H9 (cell line): ENCODE data around the gene HERPUD2. TPM values are rescaled to one million over a fixed set of nuclear protein-coding genes. Genes with fewer than 3 reads are reported as not detected.

Source experiments
- DNase-seq: peaks from one replicate; pipeline ENCODE4 v3.0.0-alpha.2; 2017
- H2AFZ ChIP-seq: one replicate; pipeline ENCODE4 v1.6.1; 2013; ENCODE audit warnings: mild to moderate bottlenecking, low read length, control low read depth, moderate library complexity
- H2AK5ac ChIP-seq: 2 replicates; pipeline ENCODE4 v1.6.1; 2013; ENCODE audit warnings: low read length, control low read depth, mixed read lengths; ENCODE audit not compliant: insufficient read length
- H2BK120ac ChIP-seq: one replicate; pipeline ENCODE4 v1.6.1; 2013; ENCODE audit warnings: low read depth, mild to moderate bottlenecking, low read length, control low read depth, inconsistent platforms; ENCODE audit not compliant: poor library complexity, severe bottlenecking
- H2BK12ac ChIP-seq: 2 replicates; pipeline ENCODE4 v1.6.1; 2013; ENCODE audit warnings: low read length, control low read depth, mixed read lengths, low read depth; ENCODE audit not compliant: insufficient read length
- H2BK15ac ChIP-seq: 2 replicates; pipeline ENCODE4 v1.6.1; 2013; ENCODE audit warnings: low read depth, low read length, control low read depth
- H2BK20ac ChIP-seq: one replicate; pipeline ENCODE4 v1.6.1; 2013; ENCODE audit warnings: low read depth, mild to moderate bottlenecking, low read length, control low read depth, inconsistent platforms; ENCODE audit not compliant: poor library complexity, severe bottlenecking
- H2BK5ac ChIP-seq: 2 replicates; pipeline ENCODE4 v1.6.1; 2013; ENCODE audit warnings: low read length, control low read depth, mixed read lengths; ENCODE audit not compliant: insufficient read length
- H3K14ac ChIP-seq: 2 replicates; pipeline ENCODE4 v1.6.1; 2013; ENCODE audit warnings: low read length, control low read depth; ENCODE audit not compliant: insufficient read depth
- H3K18ac ChIP-seq: 2 replicates; pipeline ENCODE4 v1.6.1; 2013; ENCODE audit warnings: low read depth, mild to moderate bottlenecking, mixed read lengths, low read length, control low read depth; ENCODE audit not compliant: insufficient read length
- H3K23ac ChIP-seq: 2 replicates; pipeline ENCODE4 v1.6.1; 2013; ENCODE audit warnings: low read length, control low read depth, mixed read lengths, low read depth; ENCODE audit not compliant: insufficient read length
- H3K23me2 ChIP-seq: 2 replicates; pipeline ENCODE4 v1.6.1; 2013; ENCODE audit warnings: low read depth, mild to moderate bottlenecking, mixed read lengths, low read length, control low read depth; ENCODE audit not compliant: insufficient read length, poor library complexity, severe bottlenecking
- H3K27ac ChIP-seq: 2 replicates; pipeline ENCODE4 v1.5.1; 2013; ENCODE audit warnings: low read length, control low read depth, mixed read lengths, low read depth; ENCODE audit not compliant: insufficient read length
- H3K27me3 ChIP-seq: 2 replicates; pipeline ENCODE4 v1.6.1; 2013; ENCODE audit warnings: low read length, control low read depth, inconsistent platforms; ENCODE audit not compliant: insufficient read depth
- H3K4ac ChIP-seq: 2 replicates; pipeline ENCODE4 v1.6.1; 2013; ENCODE audit warnings: low read depth, mild to moderate bottlenecking, control low read depth, inconsistent platforms, low read length, moderate library complexity
- H3K4me1 ChIP-seq: 2 replicates; pipeline ENCODE4 v1.6.1; 2013; ENCODE audit warnings: low read length, control low read depth, inconsistent platforms; ENCODE audit not compliant: insufficient read depth
- H3K4me2 ChIP-seq: 2 replicates; pipeline ENCODE4 v1.6.1; 2013; ENCODE audit warnings: low read length, control low read depth, mixed read lengths; ENCODE audit not compliant: insufficient read length, insufficient read depth
- H3K56ac ChIP-seq: 2 replicates; pipeline ENCODE4 v1.6.1; 2013; ENCODE audit warnings: low read depth, mild to moderate bottlenecking, mixed read lengths, low read length, control low read depth; ENCODE audit not compliant: insufficient read length
- H3K79me1 ChIP-seq: 2 replicates; pipeline ENCODE4 v1.6.1; 2013; ENCODE audit warnings: low read depth, mild to moderate bottlenecking, moderate library complexity, low read length, control low read depth, inconsistent platforms; ENCODE audit not compliant: insufficient read depth, poor library complexity, severe bottlenecking
- H3K79me2 ChIP-seq: 2 replicates; pipeline ENCODE4 v1.6.1; 2013; ENCODE audit warnings: low read length, control low read depth, inconsistent platforms; ENCODE audit not compliant: insufficient read depth
- H3K9ac ChIP-seq: 2 replicates; pipeline ENCODE4 v1.6.1; 2013; ENCODE audit warnings: low read length, control low read depth, mixed read lengths; ENCODE audit not compliant: insufficient read length; ENCODE audit errors: extremely low read depth
- H3K9me3 ChIP-seq: one replicate; pipeline ENCODE4 v1.6.1; 2013; ENCODE audit warnings: low read depth, low read length, inconsistent platforms; ENCODE audit not compliant: control insufficient read depth
- H3T11ph ChIP-seq: one replicate; pipeline ENCODE4 v1.6.1; 2013; ENCODE audit warnings: mild to moderate bottlenecking, low read length, control low read depth, inconsistent platforms
- H4K20me1 ChIP-seq: one replicate; pipeline ENCODE4 v1.6.1; 2013; ENCODE audit not compliant: control insufficient read depth, insufficient read length, insufficient read depth
- H4K5ac ChIP-seq: 2 replicates; pipeline ENCODE4 v1.6.1; 2013; ENCODE audit warnings: low read depth, mild to moderate bottlenecking, mixed read lengths, low read length, control low read depth; ENCODE audit not compliant: insufficient read length
- H4K8ac ChIP-seq: replicated peaks from 2 replicates; pipeline ENCODE4 v1.6.1; 2013; ENCODE audit warnings: low read length, control low read depth, mixed read lengths, low read depth; ENCODE audit not compliant: insufficient read length
- H4K91ac ChIP-seq: 2 replicates; pipeline ENCODE4 v1.6.1; 2013; ENCODE audit warnings: low read depth, mild to moderate bottlenecking, moderate library complexity, mixed read lengths, low read length, control low read depth; ENCODE audit not compliant: insufficient read length
- H3K27ac Mint-ChIP-seq, 3 experiments: 2 replicates in 2 of 3; 3 replicates in 1 of 3; pipeline ENCODE4 v1.8.0; 2020 to 2021; ENCODE audit warnings: mixed read lengths in 3 of 3, mild to moderate bottlenecking in 1 of 3, moderate library complexity in 1 of 3
- H3K27me3 Mint-ChIP-seq: 2 replicates; pipeline ENCODE4 v1.8.0; 2021; ENCODE audit warnings: low read depth, mild to moderate bottlenecking, moderate library complexity, mixed read lengths
- H3K36me3 Mint-ChIP-seq, 3 experiments: 2 replicates in 2 of 3; 3 replicates in 1 of 3; pipeline ENCODE4 v1.8.0; 2020 to 2021; ENCODE audit warnings: low read depth in 3 of 3, mixed read lengths in 3 of 3; ENCODE audit not compliant: insufficient read depth in 1 of 3
- H3K4me1 Mint-ChIP-seq, 2 experiments: 2 replicates each; pipeline ENCODE4 v1.8.0; 2020; ENCODE audit warnings: mixed read lengths in 2 of 2
- H3K4me3 Mint-ChIP-seq, 2 experiments: 2 replicates in 1 of 2; 3 replicates in 1 of 2; pipeline ENCODE4 v1.8.0; 2020 to 2021; ENCODE audit warnings: mild to moderate bottlenecking in 2 of 2, mixed read lengths in 2 of 2, moderate library complexity in 1 of 2
- H3K9me3 Mint-ChIP-seq, 2 experiments: 2 replicates in 1 of 2; 3 replicates in 1 of 2; pipeline ENCODE4 v1.8.0; 2020; ENCODE audit warnings: mild to moderate bottlenecking in 2 of 2, mixed read lengths in 2 of 2, moderate library complexity in 1 of 2
- CTCF ChIP-seq: fragments of 200-600 bp; sonication (generic); conservative IDR thresholded peaks from 3 replicates; pipeline ENCODE4 v1.8.0; 2021; ENCODE audit warnings: antibody characterized with exemption, mild to moderate bottlenecking
- WGBS: extraction: QIAGEN DNeasy Blood & Tissue Kit; methylation state at CpG from one replicate; pipeline ENCODE4 v1.1.7; 2013; ENCODE audit warnings: missing lambda C conversion rate, low lambda C conversion rate, mixed read lengths; ENCODE audit not compliant: insufficient read length; ENCODE audit errors: extremely low coverage; 5-methylcytosine and 5-hydroxymethylcytosine counted together
- total RNA-seq: library from RNA; stranded (reverse); gene quantifications from 2 replicates; pipeline ENCODE4 v1.2.1, GENCODE V29; 2021

Gene HERPUD2
- total RNA-seq, 1 experiment from 2014 or later = 17.0 TPM

GRCh38 chr7:35728412-35729060 is 33.6 kb upstream of the HERPUD2 start:
- no peak overlapping the region for H2BK20ac ChIP-seq
- no peak overlapping the region for H2AFZ ChIP-seq
- Mint-ChIP-seq H3K4me1 (peaks cover 5 to 9% of the 10 kb centered on the region in 2 experiments; a peak in 3 of 4 replicates), H3K27ac (no peak overlapping the region), H3K9me3 (peaks cover 0 to 6% of the 10 kb centered on the region in 2 experiments; a peak in 1 of 5 replicates), H3K4me3 (no peak overlapping the region), H3K36me3 (no peaks in the 10 kb centered on the region), H3K27me3 (no peaks in the 10 kb centered on the region; the same call in 1 of the 2 replicates)
- H3K23me2 ChIP-seq = no peaks in the 10 kb centered on the region
- no peak overlapping the region for H2BK5ac ChIP-seq
- no peak overlapping the region for H4K91ac ChIP-seq
- no peak overlapping the region for H2BK12ac ChIP-seq
- H3K4me2 ChIP-seq = no peak overlapping the region
- DNase-seq = no peak
- no CpG with 5 or more reads among the region's 1 CpG for WGBS
- no peak overlapping the region for H3K23ac ChIP-seq
- H3K9me3 ChIP-seq = no peaks in the 10 kb centered on the region
- no peak overlapping the region for H2BK120ac ChIP-seq
- TF ChIP-seq CTCF = no peak
- no peaks in the 10 kb centered on the region for H4K20me1 ChIP-seq
- no peaks in the 10 kb centered on the region for H3K27me3 ChIP-seq
- no peak overlapping the region for H3K27ac ChIP-seq
- no peak overlapping the region for H3T11ph ChIP-seq
- H3K4me1 ChIP-seq = no peaks in the 10 kb centered on the region
- no peaks in the 10 kb centered on the region for H3K79me1 ChIP-seq
- H4K8ac ChIP-seq = no peak overlapping the region
- no peak overlapping the region for H3K4ac ChIP-seq
- no peaks in the 10 kb centered on the region for H3K79me2 ChIP-seq
- H2AK5ac ChIP-seq = no peak overlapping the region
- H3K14ac ChIP-seq = no peak overlapping the region
- no peak overlapping the region for H2BK15ac ChIP-seq
- H3K56ac ChIP-seq = no peak overlapping the region
- no peak overlapping the region for H3K9ac ChIP-seq
- H4K5ac ChIP-seq = no peak overlapping the region
- H3K18ac ChIP-seq = no peak overlapping the region
